ENCODE measurements around the gene SDF2. TPM values are rescaled to one million over a fixed set of nuclear protein-coding genes. Genes with fewer than 3 reads are reported as not detected.
A peak's percentile ranks its signal among the peaks of the same experiment; 100 is the strongest.

The SDF2 gene
- total and polyA plus RNA-seq, 10 of the 15 experiments (the other 5 are each of a cell fraction or from before 2014, with no cell fraction given), result 29.8 to 81.0 (median 41.5) TPM

- intact Hi-C loops (cut with micrococcal nuclease; ENCODE audit: unreplicated experiment), result loop anchor here (5.0 kb wide), 1 partner anchor 52 kb away; the partner anchor contains the start of gene PIGS
- Histone ChIP-seq H3K4me1 (ENCODE audit: control insufficient read depth, insufficient read depth, low read length) (no peaks in the 10 kb centered on the region), H3K27me3 (replicated peaks in 1 of 2; ENCODE audit: control insufficient read depth in 2 of 2, insufficient read depth in 2 of 2, low read length in 1 of 2) (no peaks in the 10 kb centered on the region), H3K9me3 (replicated peaks; ENCODE audit: control insufficient read depth, insufficient read depth, low read length) (no peaks in the 10 kb centered on the region), H3K4me3 (no peak overlapping the region), H3K27ac (ENCODE audit: control insufficient read depth, insufficient read depth) (no peak overlapping the region), H3K36me3 (ENCODE audit: control insufficient read depth in 2 of 2, insufficient read depth in 2 of 2, low read length in 1 of 2) (peaks cover 29 to 47% of the 10 kb centered on the region in 2 experiments), H3K4me2 (ENCODE audit: control insufficient read depth, insufficient read depth) (no peak overlapping the region), H3K9ac (ENCODE audit: control insufficient read depth, insufficient read depth, low read length) (no peak overlapping the region), H2AFZ (ENCODE audit: control insufficient read depth, low read depth, low read length) (no peak overlapping the region), H4K20me1 (ENCODE audit: control insufficient read depth, insufficient read depth) (no peaks in the 10 kb centered on the region), H3K79me2 (ENCODE audit: control insufficient read depth, insufficient read depth, low read length) (no peaks in the 10 kb centered on the region)
- ChIA-PET CTCF (interaction anchor here (1.0 to 4.8 kb wide), 3 partner anchors 12 to 341 kb away, joined by 3 to 20 read pairs (median 6); no protein-coding TSS in a partner anchor), SMC1A (ENCODE audit: uncharacterized antibody, unreplicated experiment) (interaction anchor here (0.8 kb wide), 1 partner anchor 12 kb away, joined by 3 read pairs; no protein-coding TSS in a partner anchor), RAD21 (ENCODE audit: unreplicated experiment) (interaction anchor here (1.2 kb wide), 1 partner anchor 74 kb away, joined by 3 read pairs; no protein-coding TSS in a partner anchor), POLR2A (interaction anchor here (1.1 kb wide), 1 partner anchor 823 kb away, joined by 3 read pairs; no protein-coding TSS in a partner anchor)
- in situ Hi-C loops (cut with MboI), result no loop called here
- no TSS peak for BruUV-seq (replicated peaks)
- TF ChIP-seq FOXK2 (IDR thresholded peaks at IDR 0.05) (no peak), CUX1 (IDR thresholded peaks at IDR 0.05; ENCODE audit: insufficient replicate concordance, low read depth, low read length) (no peak), TCF7 (IDR thresholded peaks at IDR 0.05; ENCODE audit: borderline replicate concordance) (no peak), SKIL (IDR thresholded peaks at IDR 0.05; ENCODE audit: low read depth, poor library complexity, severe bottlenecking) (no peak), POLR2AphosphoS2 (IDR thresholded peaks at IDR 0.05; ENCODE audit: low read depth, low read length) (no peak), SMAD5 (IDR thresholded peaks at IDR 0.05; ENCODE audit: low read depth) (no peak)
- DNase-seq (ENCODE audit: low read depth, low spot score), result no peak
- ATAC-seq, result peak; percentile 84
- no peak for FAIRE-seq
- 3% methylated on average over 2 of the region's 2 CpGs for WGBS (ENCODE audit: insufficient coverage, insufficient replicate concordance, low lambda C conversion rate, missing lambda C conversion rate)
Observed at GRCh38 chr17:28624148-28624547, 37.6 kb downstream of the SDF2 start.

Data from GM12878 (cell line).